Measurements from ENCODE around the gene CYP2W1.

DNA sequence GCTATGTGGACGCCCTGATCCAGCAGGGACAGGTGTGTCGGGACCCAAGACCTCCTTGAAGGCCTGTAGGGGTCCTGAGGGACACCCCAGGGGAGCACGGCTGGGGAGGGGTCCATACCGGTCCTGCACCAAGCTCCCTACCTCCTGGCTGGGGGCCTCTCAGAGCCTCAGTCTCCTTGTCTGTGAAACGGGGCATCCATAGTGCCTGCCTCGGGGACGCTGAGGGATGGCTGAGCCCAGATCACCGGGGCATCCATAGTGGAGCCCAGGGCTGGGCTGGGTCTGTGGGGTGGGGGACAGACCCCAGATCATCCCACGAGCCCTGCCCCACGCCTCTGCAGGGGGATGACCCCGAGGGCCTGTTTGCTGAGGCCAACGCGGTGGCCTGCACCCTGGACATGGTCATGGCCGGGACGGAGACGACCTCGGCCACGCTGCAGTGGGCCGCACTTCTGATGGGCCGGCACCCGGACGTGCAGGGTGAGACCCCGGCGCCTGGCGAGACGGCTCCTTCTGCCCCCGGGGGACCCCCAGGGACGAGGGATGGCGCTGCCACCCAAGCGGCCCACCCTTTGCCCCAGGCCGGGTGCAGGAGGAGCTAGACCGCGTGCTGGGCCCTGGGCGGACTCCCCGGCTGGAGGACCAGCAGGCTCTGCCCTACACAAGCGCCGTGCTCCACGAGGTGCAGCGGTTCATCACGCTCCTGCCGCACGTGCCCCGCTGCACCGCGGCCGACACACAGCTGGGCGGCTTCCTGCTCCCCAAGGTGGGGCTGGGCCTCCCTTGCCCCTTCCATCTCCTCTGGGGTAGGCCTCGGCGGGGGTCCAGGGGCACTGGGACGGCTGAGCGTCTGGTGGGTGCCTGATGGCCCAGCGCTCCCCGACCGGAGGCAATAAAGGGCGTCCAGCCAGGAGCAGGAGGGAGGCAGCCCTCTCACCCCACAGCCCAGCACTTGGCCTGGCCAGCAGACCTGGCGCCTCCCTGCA is 4.1 kb downstream of the CYP2W1 start:
- TF ChIP-seq, protein P1, sequence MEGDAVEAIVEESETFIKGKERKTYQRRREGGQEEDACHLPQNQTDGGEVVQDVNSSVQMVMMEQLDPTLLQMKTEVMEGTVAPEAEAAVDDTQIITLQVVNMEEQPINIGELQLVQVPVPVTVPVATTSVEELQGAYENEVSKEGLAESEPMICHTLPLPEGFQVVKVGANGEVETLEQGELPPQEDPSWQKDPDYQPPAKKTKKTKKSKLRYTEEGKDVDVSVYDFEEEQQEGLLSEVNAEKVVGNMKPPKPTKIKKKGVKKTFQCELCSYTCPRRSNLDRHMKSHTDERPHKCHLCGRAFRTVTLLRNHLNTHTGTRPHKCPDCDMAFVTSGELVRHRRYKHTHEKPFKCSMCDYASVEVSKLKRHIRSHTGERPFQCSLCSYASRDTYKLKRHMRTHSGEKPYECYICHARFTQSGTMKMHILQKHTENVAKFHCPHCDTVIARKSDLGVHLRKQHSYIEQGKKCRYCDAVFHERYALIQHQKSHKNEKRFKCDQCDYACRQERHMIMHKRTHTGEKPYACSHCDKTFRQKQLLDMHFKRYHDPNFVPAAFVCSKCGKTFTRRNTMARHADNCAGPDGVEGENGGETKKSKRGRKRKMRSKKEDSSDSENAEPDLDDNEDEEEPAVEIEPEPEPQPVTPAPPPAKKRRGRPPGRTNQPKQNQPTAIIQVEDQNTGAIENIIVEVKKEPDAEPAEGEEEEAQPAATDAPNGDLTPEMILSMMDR (IDR thresholded peaks at IDR 0.05; ENCODE audit: insufficient read depth, low read length): no peak
- TF ChIP-seq SPI1 (IDR thresholded peaks at IDR 0.05; ENCODE audit: borderline replicate concordance, low read depth): no peak
- TF ChIP-seq GABPA (IDR thresholded peaks at IDR 0.05; ENCODE audit: low read depth): no peak
- TF ChIP-seq POLR2AphosphoS5 (IDR thresholded peaks at IDR 0.05; ENCODE audit: low read depth): no peak
